ENCODE measurements around the gene SMARCA2. TPM values are rescaled to one million over a fixed set of nuclear protein-coding genes. Genes with fewer than 3 reads are reported as not detected.

Gene SMARCA2
- total RNA-seq, 1 donor from 2014 or later, result 131 TPM

DNA sequence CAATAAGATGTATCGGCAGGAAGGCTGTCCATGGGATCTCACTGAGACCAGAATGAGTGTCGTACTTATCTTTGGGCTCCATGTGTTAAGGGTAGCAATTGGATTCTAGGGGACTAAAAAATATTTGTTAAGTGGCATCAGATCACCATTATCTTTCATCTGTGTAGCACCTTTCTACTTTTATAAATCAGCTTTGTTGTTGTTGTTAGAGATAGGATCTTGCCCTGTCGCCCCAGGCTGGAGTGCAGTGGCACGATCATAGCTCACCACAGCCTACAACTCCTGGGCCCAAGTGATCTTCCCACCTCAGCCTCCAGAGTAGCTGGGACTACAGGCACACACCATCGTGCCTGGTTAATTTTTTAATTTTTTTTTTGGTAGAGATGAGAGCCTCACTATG lies 220.5 kb downstream of the SMARCA2 start:
- Mint-ChIP-seq H3K27me3 (no peaks in the 10 kb centered on the region), H3K36me3 (no peaks in the 10 kb centered on the region), H3K4me3 (no peak overlapping the region), H3K4me1 (ENCODE audit: unreplicated experiment) (peaks cover 16% of the 10 kb centered on the region), H3K27ac (no peak overlapping the region), H3K9me3 (peaks cover 5% of the 10 kb centered on the region)
- TF ChIP-seq, protein P1, sequence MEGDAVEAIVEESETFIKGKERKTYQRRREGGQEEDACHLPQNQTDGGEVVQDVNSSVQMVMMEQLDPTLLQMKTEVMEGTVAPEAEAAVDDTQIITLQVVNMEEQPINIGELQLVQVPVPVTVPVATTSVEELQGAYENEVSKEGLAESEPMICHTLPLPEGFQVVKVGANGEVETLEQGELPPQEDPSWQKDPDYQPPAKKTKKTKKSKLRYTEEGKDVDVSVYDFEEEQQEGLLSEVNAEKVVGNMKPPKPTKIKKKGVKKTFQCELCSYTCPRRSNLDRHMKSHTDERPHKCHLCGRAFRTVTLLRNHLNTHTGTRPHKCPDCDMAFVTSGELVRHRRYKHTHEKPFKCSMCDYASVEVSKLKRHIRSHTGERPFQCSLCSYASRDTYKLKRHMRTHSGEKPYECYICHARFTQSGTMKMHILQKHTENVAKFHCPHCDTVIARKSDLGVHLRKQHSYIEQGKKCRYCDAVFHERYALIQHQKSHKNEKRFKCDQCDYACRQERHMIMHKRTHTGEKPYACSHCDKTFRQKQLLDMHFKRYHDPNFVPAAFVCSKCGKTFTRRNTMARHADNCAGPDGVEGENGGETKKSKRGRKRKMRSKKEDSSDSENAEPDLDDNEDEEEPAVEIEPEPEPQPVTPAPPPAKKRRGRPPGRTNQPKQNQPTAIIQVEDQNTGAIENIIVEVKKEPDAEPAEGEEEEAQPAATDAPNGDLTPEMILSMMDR (conservative IDR thresholded peaks at IDR 0.05), result no peak
- DNase-seq (ENCODE audit: extremely low spot score, unreplicated experiment), result no peak

DNA sequence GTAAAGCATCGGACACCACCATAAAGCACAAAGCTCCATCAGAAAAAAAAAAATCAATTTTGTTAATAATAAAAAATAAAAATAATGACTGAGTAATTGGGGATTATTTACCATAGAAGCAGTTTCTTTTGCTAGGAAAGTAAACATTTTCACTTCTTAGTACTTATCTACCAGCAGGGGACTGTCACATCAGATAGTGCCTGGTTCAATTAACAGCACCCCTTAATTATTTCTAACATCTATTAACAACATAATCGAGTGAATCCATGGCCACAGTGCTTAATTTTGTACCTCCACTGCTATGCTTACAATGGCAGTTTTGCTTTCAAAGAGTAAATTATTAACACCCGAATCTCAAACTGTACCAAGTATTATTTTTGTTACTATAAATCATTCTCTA lies 221.7 kb downstream of the SMARCA2 start:
- H3K27me3 Mint-ChIP-seq, result no peaks in the 10 kb centered on the region
- no peaks in the 10 kb centered on the region for H3K36me3 Mint-ChIP-seq
- no peak overlapping the region for H3K4me3 Mint-ChIP-seq
- H3K27ac Mint-ChIP-seq, result no peak overlapping the region
- TF ChIP-seq, protein P1 (conservative IDR thresholded peaks at IDR 0.05), result no peak
- no peak for DNase-seq (ENCODE audit: extremely low spot score, unreplicated experiment)
- peaks cover 21% of the 10 kb centered on the region for H3K4me1 Mint-ChIP-seq (ENCODE audit: unreplicated experiment)
- peaks cover 5% of the 10 kb centered on the region for H3K9me3 Mint-ChIP-seq

DNA sequence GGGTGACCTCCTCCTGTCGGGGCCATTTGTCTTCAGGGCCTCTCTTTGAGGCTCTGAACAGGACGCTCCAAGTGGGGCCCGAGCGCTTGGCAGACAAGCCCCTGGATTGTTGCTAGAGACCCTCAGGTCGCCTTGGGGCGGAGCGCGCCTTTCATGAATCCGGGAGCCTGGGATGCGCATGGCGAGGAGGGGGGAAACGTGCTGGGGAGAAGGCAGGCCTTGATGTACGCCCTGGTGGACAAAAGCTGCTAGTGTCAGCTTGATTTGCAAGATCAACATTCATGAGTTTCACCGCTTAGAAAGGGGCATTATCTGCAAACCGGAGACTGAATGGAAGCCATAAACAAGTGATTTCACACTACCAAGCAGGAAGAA lies 226.3 kb downstream of the SMARCA2 start:
- Mint-ChIP-seq H3K4me3 (peak overlapping the region; percentile 85), H3K9me3 (peaks cover 5% of the 10 kb centered on the region), H3K27ac (peak overlapping the region; percentile 97), H3K36me3 (peaks cover 4% of the 10 kb centered on the region), H3K4me1 (ENCODE audit: unreplicated experiment) (peaks cover 27% of the 10 kb centered on the region), H3K27me3 (no peaks in the 10 kb centered on the region)
- TF ChIP-seq, protein P1 (conservative IDR thresholded peaks at IDR 0.05), result peak; percentile 84
- peak; percentile 82 for DNase-seq (ENCODE audit: extremely low spot score, unreplicated experiment)

DNA sequence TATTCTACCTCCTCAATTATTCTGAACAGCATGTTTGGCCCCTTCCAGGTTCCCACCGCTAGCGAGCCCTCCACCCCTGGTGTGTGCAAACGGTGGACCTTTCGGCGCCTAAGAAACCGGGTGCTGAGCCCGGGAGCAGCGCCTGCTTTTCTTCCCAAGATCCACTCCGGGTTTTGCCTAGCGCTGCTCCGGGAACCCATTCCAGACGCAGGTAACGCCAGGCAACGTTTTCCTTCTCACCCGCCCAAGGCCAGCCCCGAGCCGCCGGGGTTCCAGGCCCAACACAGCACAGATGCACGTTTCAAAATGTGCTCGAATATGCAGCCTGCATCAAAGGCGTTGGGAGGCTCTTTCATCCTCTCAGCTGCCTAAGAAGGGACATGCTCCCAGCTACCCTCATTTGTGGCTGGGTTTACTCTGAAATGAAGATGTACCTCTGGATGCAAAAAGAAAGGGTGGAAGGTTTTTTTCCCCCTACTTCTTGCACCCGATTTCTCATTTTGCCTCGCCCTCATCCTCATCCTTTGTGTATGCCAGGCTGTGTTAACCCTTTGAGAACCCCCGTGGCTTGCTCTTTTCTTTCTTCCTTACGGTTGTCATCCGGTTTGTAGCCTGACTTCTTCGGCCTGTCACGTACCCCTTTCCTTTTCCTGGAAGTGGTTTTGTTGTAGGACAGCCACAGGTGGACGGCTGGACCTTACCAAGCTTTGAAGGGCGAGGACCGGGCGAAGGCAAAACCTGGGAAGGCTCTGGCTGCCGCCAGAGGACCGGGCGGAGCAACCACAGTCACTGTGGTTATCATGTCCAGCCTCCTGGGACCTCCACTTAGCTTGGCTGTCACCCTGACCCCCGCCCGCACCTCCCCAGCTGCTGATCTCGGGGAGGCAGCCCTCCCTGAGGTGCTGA lies 226.9 kb downstream of the SMARCA2 start:
- H3K4me1 Mint-ChIP-seq (ENCODE audit: unreplicated experiment), result peaks cover 27% of the 10 kb centered on the region
- DNase-seq (ENCODE audit: extremely low spot score, unreplicated experiment), result peak; percentile 92
- H3K27ac Mint-ChIP-seq, result peak overlapping the region; percentile 97
- H3K4me3 Mint-ChIP-seq, result peak overlapping the region; percentile 85
- TF ChIP-seq, protein P1 (conservative IDR thresholded peaks at IDR 0.05), result peak; percentile 34
- H3K27me3 Mint-ChIP-seq, result no peaks in the 10 kb centered on the region
- H3K36me3 Mint-ChIP-seq, result peaks cover 4% of the 10 kb centered on the region
- H3K9me3 Mint-ChIP-seq, result peaks cover 5% of the 10 kb centered on the region

DNA sequence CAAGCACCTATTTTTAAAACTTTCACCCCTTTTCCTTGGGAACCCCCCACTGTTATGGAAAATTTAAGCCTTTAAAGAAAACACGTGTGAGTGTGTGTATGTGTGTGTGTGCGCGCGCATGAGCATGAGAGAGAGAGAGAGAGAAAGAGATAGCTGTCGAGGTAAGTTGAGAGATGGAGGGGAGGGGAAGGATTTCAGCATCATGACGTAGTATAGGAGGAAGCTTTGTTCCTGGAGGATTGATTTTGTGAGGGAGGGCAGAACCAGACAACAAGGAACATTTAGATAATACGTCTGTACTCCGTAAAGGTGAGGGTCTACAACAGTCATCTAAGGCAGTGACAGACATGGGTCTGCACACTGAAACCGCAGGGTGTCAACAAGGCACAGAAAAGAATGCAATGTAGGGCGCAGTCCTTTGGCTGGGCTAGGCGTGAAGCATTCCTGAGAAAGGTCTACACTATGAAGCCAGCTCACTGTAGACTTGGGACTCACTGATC lies 227.7 kb downstream of the SMARCA2 start:
- DNase-seq (ENCODE audit: extremely low spot score, unreplicated experiment), result no peak
- Mint-ChIP-seq H3K36me3 (peaks cover 4% of the 10 kb centered on the region), H3K4me1 (ENCODE audit: unreplicated experiment) (peaks cover 27% of the 10 kb centered on the region), H3K27me3 (no peaks in the 10 kb centered on the region), H3K4me3 (peak overlapping the region; percentile 85), H3K9me3 (peaks cover 5% of the 10 kb centered on the region), H3K27ac (peak overlapping the region; percentile 97)
- TF ChIP-seq, protein P1 (conservative IDR thresholded peaks at IDR 0.05), result no peak
